GM10266 (cell line): Measurements from ENCODE around the gene ZNF213.
A peak's percentile ranks its signal among the peaks of the same experiment; 100 is the strongest.

Experiments used
- DNase-seq: peaks from one replicate; pipeline ENCODE4 v3.0.0; 2012; ENCODE audit errors: extremely low spot score
- TF ChIP-seq, protein P1 (sequence below): IDR thresholded peaks from 2 replicates; pipeline ENCODE4 v1.5.1; 2012; ENCODE audit warnings: mild to moderate bottlenecking, low read depth; ENCODE audit not compliant: control insufficient read depth, insufficient read depth; ENCODE audit errors: missing control alignments

ZNF213 gene, protein sequence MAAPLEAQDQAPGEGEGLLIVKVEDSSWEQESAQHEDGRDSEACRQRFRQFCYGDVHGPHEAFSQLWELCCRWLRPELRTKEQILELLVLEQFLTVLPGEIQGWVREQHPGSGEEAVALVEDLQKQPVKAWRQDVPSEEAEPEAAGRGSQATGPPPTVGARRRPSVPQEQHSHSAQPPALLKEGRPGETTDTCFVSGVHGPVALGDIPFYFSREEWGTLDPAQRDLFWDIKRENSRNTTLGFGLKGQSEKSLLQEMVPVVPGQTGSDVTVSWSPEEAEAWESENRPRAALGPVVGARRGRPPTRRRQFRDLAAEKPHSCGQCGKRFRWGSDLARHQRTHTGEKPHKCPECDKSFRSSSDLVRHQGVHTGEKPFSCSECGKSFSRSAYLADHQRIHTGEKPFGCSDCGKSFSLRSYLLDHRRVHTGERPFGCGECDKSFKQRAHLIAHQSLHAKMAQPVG

DNA sequence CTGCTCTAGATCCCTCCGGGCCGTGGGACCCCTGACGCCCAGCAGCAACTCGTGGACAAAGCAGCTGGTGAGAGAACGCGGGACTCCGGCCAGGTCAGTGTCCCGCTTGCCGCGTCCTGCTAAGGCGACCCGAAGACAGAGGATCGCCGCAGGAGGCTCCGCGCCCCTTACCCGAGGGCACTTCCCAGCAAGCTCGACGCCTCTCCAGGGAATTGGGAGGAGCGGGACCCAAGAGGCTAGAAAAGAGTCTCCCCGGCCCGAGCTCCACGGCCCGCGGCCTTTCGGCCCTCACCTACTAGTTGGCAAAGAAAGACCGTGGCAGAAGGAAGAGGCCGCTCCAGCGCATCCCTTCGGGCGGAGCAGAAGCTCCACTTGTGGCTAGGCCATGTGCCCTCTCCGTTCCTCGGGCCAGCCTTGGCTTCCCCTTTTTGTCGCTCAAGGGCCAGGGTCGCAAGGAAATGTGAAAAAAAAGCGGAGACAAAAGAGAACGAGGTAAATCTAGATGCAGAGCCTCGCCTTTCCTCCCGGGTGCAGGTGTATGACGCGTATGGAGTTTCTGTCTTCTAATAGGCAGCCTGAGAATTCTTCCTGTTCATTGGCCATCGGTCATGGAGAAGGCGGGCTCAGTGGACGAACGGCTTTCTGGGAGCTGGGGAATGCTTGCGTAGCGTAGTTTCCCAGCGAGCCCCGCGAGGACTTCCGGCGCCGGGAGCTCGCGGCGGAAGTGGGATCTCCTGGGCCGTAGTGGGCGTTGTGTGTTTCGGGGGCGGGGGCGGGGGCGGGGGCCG, at the start of gene ZNF213:
ZNF213 (plus strand) TSS at position 692 of the 788 bp plus-strand sequence. CDS start 2,252 bp downstream, outside the sequence.
- peak; percentile 94 for DNase-seq
- TF ChIP-seq, protein P1, sequence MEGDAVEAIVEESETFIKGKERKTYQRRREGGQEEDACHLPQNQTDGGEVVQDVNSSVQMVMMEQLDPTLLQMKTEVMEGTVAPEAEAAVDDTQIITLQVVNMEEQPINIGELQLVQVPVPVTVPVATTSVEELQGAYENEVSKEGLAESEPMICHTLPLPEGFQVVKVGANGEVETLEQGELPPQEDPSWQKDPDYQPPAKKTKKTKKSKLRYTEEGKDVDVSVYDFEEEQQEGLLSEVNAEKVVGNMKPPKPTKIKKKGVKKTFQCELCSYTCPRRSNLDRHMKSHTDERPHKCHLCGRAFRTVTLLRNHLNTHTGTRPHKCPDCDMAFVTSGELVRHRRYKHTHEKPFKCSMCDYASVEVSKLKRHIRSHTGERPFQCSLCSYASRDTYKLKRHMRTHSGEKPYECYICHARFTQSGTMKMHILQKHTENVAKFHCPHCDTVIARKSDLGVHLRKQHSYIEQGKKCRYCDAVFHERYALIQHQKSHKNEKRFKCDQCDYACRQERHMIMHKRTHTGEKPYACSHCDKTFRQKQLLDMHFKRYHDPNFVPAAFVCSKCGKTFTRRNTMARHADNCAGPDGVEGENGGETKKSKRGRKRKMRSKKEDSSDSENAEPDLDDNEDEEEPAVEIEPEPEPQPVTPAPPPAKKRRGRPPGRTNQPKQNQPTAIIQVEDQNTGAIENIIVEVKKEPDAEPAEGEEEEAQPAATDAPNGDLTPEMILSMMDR = no peak

DNA sequence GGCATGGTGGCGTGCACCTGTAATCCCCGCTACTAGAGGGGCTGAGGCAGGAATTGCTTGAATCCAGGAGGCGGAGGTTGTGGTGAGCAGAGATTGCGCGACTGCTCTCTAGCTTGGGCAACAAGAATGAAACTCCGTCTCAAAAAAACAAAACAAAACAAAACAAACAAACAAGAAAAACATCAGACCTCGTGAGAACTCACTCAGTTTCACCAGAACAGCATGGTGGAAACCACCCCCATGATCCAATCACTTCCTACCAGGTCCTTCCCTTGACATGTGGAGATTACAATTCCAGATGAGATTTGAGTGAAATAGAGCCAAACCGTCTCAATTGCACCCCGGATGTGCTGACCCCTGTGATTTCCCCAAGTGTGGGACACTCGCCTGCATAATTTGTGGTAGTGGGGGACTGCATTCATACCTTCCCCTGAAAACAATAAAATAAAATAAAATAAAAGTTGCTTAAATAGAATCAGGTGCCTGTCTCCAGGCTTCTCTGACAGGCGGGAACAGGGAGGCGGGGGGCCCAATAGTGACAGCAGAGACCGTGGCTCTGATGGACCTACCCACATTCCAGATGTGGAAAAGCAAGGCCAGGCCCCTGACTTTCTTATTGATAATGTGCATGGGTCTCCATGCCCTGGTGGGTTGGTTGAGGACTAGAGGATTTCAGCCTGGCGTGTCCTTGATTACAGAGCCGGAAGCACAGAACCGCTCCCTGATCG, 48.8 kb upstream of the ZNF213 start:
- TF ChIP-seq, protein P1 = no peak
- peak; percentile 3 for DNase-seq

DNA sequence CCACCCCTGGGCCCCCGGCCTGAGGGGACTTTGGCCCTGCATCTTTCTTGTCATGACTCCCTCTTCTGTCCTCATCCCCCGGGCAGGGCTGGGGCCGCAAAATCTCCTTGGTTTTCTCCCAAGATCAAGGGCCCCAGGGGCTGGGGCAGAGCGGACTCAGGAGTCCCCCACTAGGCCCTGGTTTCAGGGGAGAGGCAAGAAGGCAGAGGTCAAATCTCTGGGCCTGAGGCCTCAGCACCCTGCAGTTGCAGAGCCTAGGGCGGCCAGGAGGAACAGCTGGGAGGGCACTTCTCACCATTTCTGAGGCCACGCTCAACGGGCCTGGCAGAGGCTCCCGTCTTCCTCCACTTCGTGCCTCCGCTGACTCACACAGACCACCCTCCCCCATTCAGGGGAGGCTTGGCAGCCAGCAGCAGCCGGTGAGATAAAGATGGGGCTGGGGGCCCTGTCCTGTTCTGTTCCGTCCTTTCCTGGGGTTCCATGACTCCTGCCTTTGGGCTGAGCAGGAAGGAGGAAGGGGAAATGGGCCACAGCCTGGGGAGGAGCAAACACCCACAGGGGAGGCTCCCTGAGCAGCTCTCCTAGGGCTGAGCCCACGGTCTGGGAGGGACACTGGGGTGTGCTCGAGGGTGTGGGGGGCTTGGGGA, 48.1 kb upstream of the ZNF213 start:
- DNase-seq = peak; percentile 8
- TF ChIP-seq, protein P1 = no peak

DNA sequence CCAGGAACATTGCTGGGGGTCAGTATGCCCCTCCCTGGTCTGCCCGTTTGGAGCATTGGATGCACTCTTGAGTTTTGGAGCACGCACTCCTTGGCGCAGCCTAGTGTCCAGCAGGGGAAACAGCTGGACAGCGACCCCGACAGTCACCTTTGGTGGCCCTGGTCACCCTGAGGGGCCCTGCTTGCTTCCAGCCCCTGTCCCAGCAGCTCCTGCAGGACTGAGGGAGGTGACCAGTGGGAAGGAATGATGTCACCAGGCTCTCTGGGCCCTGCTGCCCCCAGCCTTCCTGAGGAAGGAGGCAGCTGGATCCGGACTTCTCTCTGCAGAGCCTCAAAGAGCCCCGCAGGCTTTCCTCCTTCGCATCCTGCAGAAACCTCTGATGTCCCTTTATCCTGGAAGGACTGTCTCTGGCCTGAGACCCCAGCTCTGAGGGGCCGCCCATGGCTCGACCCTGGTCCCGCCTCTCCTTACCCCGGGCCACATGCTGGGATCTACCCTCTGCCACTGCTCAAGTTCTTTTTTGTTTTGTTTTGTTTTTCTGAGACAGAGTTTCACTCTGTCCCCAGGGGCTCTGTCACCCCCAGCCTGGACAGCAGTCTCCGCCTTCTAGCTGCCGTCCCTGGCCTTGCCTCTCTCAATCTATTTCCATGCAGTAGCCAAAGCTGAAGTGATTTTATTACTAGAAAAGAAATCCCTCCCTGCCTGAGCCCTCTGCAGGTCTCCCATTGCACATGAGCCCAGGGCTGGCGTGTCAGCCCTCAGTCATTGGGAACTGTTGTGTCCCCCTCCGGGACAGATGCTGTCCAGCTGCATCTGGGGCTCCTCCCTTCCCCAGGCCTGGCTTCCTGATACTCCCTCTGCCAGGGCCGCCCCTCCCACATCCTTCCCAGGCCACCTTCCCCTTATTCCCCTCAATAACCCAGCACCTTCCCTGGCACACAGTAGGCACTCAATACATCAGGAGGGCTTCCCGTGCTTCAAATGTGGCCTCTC, 47.3 kb upstream of the ZNF213 start:
- TF ChIP-seq, protein P1 = peak; percentile 67
- DNase-seq = peak; percentile 47

DNA sequence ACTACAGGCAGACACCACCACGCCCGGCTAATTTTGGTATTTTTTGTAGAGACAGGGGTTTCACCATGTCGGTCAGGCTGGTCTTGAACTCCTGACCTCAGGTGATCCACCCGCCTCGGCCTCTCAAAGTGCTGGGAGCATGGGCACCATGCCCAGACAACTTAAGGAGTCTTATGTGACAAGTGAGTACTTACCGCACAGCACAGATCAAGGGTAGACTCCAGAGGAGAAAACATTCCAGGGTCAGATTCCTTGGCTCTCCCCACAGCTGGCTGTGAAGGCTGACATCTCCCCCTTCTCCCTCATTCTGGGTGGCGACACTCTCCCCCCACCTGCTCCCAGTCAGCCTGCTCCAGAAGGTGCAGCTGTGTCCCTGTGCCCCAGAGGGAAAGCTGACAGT, 46.4 kb upstream of the ZNF213 start:
- peak; percentile 13 for DNase-seq
- TF ChIP-seq, protein P1 = no peak

DNA sequence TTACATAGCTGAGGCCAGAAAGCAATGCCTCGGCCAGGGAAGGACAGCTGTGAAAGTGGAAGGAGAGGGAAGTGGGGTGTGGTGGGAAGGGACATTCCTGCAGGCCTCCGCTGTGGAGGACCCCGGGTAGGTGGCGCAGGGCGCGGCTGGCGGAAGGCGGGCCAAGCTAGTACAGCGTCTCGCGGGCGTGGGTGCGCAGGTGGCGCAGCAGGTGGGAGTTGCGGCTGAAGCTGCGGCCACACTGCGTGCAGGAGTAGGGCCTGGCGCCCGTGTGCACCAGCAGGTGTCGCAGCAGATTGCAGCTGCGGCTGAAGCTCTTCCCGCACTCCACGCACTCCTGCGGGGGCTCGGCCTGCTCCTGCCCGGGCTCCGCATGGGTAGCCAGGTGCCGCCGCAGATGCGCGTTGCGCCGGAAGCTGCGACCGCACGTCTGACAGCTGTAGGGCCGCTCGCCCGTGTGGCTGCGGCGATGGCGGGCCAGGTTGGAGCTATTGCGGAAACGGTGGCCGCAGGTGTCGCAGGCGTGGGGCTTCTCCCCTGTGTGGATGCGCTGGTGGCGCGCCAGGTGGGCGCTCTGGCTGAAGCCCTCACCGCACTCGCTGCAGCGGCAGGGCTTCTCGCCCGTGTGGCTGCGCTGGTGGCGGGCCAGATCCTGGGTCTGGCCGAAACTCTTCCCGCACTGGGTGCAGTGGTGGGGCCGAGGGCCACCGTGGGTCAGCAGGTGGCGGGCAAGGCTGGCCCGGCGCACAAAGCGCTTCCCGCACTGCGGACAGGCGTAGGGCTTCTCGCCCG, 45.7 kb upstream of the ZNF213 start:
- DNase-seq = peak; percentile 2

More for the DNA sequence above, 45.7 kb upstream of the ZNF213 start:
- TF ChIP-seq, protein P1 = no peak
